Mesenteric fat pad (tissue), 1 donor: ENCODE data around the gene CCSER2. TPM values are rescaled to one million over a fixed set of nuclear protein-coding genes. Genes with fewer than 3 reads are reported as not detected.
"Not testable (repeated sequence)": the region's sequence is repeated elsewhere in the genome, so short reads cannot be mapped to it uniquely, and the experiment has no call there.

Experiments used
- DNase-seq: peaks from one replicate; pipeline ENCODE4 v3.0.0-alpha.2; 2020; ENCODE audit warnings: low spot score
- total RNA-seq: library from RNA; stranded (reverse); fragmentation: NEBNext Ultra II Directional; extraction: Animal tissue kit (Norgen Biotek cat#: 25700); gene quantifications from one replicate; pipeline ENCODE4 v1.2.1, GENCODE V29; 2021
- donor health status: DM: yes; HTN: yes; CAD: no.

CCSER2 gene
- total RNA-seq, 1 donor from 2014 or later = 70.3 TPM

- no peak for DNase-seq
Observed at GRCh38 chr10:84343831-84344230, 15.4 kb downstream of the CCSER2 start.

GRCh38 chr10:84344526-84344925 lies 16.1 kb downstream of the CCSER2 start:
- DNase-seq = no peak

GRCh38 chr10:84347575-84348002 lies 19.2 kb downstream of the CCSER2 start:
- not testable (repeated sequence) for DNase-seq

- no peak for DNase-seq
Observed at GRCh38 chr10:84348447-84348846, 20.1 kb downstream of the CCSER2 start.

- DNase-seq = no peak
Observed at GRCh38 chr10:84348860-84349259, 20.5 kb downstream of the CCSER2 start.

GRCh38 chr10:84352251-84352842 lies 24.0 kb downstream of the CCSER2 start:
- DNase-seq = no peak

GRCh38 chr10:84353052-84353803 lies 24.8 kb downstream of the CCSER2 start:
- DNase-seq = no peak

GRCh38 chr10:84354623-84355022 lies 26.2 kb downstream of the CCSER2 start:
- no peak for DNase-seq

GRCh38 chr10:84355106-84355505 lies 26.7 kb downstream of the CCSER2 start:
- DNase-seq = no peak

GRCh38 chr10:84356928-84357327 lies 28.5 kb downstream of the CCSER2 start:
- no peak for DNase-seq

- no peak for DNase-seq
Observed at GRCh38 chr10:84358743-84359142, 30.4 kb downstream of the CCSER2 start.

GRCh38 chr10:84360637-84361365 lies 32.4 kb downstream of the CCSER2 start:
- no peak for DNase-seq

- no peak for DNase-seq
Observed at GRCh38 chr10:84365335-84365881, 37.0 kb downstream of the CCSER2 start.

GRCh38 chr10:84366041-84366440 lies 37.7 kb downstream of the CCSER2 start:
- no peak for DNase-seq

GRCh38 chr10:84367256-84367655 lies 38.9 kb downstream of the CCSER2 start:
- DNase-seq = no peak

- no peak for DNase-seq
Observed at GRCh38 chr10:84368828-84369227, 40.4 kb downstream of the CCSER2 start.

GRCh38 chr10:84370283-84370682 lies 41.9 kb downstream of the CCSER2 start:
- no peak for DNase-seq

GRCh38 chr10:84371944-84372343 lies 43.6 kb downstream of the CCSER2 start:
- DNase-seq = no peak

GRCh38 chr10:84373000-84373399 lies 44.6 kb downstream of the CCSER2 start:
- DNase-seq = no peak

GRCh38 chr10:84374455-84374854 lies 46.1 kb downstream of the CCSER2 start:
- no peak for DNase-seq

GRCh38 chr10:84375011-84375410 lies 46.6 kb downstream of the CCSER2 start:
- DNase-seq = no peak

GRCh38 chr10:84375881-84376280 lies 47.5 kb downstream of the CCSER2 start:
- no peak for DNase-seq
